ENCODE results near the gene PHYHD1. TPM values are rescaled to one million over a fixed set of nuclear protein-coding genes. Genes with fewer than 3 reads are reported as not detected.
"Not testable (repeated sequence)": the region's sequence is repeated elsewhere in the genome, so short reads cannot be mapped to it uniquely, and the experiment has no call there.

PHYHD1 gene
- total RNA-seq, 1 donor from 2014 or later, result 46.5 TPM

DNA sequence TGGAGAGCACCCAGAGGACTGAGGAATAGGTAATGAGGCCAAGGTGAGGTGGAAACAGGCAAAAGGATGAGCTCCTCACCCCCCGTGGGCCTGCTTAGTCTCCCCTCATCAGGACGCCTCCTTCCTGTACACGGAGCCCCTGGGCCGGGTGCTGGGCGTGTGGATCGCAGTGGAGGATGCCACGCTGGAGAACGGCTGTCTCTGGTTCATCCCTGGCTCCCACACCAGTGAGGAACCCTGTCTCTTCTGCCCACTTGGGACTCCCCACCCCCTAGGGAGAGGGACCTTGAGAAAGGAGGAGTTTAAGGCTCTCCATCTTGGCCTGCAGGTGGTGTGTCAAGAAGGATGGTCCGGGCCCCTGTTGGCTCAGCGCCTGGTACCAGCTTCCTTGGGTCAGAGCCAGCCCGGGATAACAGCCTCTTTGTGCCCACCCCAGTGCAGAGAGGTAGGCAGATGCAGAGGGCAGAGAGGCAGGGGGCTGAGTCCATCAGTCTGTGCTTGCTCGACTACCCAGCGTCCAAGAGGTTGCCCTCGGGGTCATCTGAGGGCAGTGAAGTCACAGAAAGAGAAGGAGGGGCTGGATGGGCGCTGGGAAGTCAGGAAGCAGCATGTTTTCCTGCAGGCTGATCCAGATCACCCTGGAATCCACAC lies 19.6 kb downstream of the PHYHD1 start:
- ATAC-seq, result peak; percentile 36
- peak overlapping the region; percentile 6 for H3K27ac ChIP-seq
- H3K4me1 ChIP-seq, result peaks cover 7% of the 10 kb centered on the region
- intact Hi-C loops (cut with DNase I), result no loop called here
- H3K27me3 ChIP-seq, result no peaks in the 10 kb centered on the region
- no peak overlapping the region for H3K4me3 ChIP-seq
- TF ChIP-seq, protein P1, sequence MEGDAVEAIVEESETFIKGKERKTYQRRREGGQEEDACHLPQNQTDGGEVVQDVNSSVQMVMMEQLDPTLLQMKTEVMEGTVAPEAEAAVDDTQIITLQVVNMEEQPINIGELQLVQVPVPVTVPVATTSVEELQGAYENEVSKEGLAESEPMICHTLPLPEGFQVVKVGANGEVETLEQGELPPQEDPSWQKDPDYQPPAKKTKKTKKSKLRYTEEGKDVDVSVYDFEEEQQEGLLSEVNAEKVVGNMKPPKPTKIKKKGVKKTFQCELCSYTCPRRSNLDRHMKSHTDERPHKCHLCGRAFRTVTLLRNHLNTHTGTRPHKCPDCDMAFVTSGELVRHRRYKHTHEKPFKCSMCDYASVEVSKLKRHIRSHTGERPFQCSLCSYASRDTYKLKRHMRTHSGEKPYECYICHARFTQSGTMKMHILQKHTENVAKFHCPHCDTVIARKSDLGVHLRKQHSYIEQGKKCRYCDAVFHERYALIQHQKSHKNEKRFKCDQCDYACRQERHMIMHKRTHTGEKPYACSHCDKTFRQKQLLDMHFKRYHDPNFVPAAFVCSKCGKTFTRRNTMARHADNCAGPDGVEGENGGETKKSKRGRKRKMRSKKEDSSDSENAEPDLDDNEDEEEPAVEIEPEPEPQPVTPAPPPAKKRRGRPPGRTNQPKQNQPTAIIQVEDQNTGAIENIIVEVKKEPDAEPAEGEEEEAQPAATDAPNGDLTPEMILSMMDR (IDR thresholded peaks at IDR 0.05), result no peak
- peak; percentile 32 for DNase-seq
- H3K36me3 ChIP-seq, result peaks cover under 1% of the 10 kb centered on the region
- H3K9me3 ChIP-seq, result no peaks in the 10 kb centered on the region

DNA sequence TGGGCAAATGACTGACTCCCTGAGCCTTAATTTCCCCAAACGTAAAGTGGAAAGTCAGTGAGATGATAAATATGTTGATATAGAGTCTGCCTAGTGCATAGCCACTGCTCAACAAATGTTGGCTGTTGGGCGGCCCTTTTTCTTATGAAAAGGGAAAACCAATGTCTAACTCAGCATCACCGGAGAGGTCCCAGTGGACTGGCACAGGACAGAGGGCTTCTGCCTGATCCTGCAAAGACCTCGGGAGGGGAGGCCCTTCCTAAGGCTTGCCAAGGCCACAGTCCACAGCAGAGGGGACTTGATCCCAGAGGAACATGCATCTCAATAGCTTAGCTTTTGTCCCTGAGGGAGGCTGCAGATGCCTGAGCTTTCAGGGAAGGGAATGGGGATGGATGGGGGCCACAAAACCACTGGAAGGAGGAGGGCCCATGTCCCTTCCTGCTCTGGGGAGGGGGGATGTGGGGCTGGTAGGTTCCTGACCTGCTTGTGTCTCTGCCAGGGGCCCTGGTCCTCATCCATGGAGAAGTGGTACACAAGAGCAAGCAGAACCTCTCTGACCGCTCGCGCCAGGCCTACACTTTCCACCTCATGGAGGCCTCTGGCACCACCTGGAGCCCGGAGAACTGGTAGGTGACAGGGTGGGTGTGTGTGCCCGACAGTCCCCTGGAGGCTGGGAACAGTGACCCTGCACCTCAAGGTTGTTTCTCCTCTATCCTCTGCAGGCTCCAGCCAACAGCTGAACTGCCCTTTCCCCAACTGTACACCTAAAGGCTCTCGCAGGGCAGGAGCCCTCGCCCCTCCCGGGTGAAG lies 20.4 kb downstream of the PHYHD1 start:
- DNase-seq (no peak), ATAC-seq (no peak)
- TF ChIP-seq, protein P1 (IDR thresholded peaks at IDR 0.05), result no peak
- intact Hi-C loops (cut with DNase I), result no loop called here
- Histone ChIP-seq H3K27me3 (no peaks in the 10 kb centered on the region), H3K36me3 (peaks cover 8% of the 10 kb centered on the region), H3K9me3 (no peaks in the 10 kb centered on the region), H3K4me3 (peak overlapping the region; percentile 6), H3K27ac (peak overlapping the region; percentile 58), H3K4me1 (peaks cover 10% of the 10 kb centered on the region)

DNA sequence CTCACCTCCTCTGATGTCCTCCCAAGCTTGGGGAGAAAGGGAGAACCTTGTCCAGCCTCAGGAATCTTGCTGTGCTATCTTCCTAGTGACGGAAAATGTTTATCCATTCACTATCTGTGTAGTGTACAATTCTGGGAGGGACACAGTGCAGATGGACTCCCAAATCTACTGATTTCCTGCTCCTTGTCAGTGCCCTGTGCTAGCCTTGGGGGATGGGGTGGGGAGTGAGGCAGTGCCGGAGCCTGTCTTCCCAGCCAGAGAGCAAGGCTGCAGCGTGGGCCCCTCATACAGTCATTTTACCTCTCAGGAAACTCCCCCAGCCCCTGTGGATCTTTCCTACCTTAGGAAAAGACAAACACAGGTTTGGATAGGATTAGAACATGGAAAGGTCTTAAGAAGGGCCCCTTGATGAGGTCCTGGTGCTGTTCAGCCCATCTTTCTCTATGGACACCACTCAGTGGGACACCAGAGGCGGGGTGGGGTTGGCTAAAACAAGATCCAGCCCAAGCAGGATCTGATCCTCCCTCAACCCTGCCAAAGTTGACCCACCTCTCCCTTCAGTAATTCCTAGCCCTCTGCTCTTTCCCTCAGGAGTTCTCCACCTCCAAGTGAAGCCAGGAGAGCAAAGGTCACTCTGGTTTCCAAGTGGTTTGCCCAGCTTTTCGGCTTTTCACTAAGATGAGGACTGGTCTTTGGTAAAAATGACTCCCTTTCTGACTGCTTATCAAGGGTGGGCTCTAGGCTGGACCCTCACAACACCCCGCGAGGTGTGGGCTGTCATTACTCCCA lies 23.2 kb downstream of the PHYHD1 start:
- peaks cover 9% of the 10 kb centered on the region for H3K36me3 ChIP-seq
- TF ChIP-seq, protein P1 (IDR thresholded peaks at IDR 0.05), result no peak
- peak; percentile 35 for DNase-seq
- peak overlapping the region; percentile 51 for H3K27ac ChIP-seq
- ATAC-seq, result no peak
- H3K4me3 ChIP-seq, result no peak overlapping the region
- H3K4me1 ChIP-seq, result peaks cover 26% of the 10 kb centered on the region
- H3K9me3 ChIP-seq, result no peaks in the 10 kb centered on the region
- H3K27me3 ChIP-seq, result no peaks in the 10 kb centered on the region
- intact Hi-C loops (cut with DNase I), result no loop called here

DNA sequence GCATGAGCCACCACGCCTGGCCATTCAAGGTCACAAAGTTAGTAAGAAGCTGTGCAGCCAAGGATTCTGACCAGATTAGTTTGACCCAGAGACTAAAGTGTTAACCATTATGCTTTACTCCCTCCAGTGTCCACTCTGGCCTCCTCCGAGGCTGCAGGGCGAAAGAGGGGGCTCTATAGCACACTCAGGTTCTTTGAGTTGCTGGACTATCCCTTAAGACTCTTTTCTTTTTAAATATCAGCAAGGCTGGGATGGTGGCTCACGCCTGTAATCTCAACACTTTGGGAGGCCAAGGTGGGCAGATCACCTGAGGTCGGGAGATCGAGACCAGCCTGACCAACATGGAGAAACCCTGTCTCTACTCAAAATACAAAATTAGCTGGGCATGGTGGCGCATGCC lies 24.2 kb downstream of the PHYHD1 start:
- Histone ChIP-seq H3K4me1 (peaks cover 26% of the 10 kb centered on the region), H3K36me3 (peaks cover 11% of the 10 kb centered on the region)
- H3K27me3 ChIP-seq; H3K4me3 ChIP-seq; H3K27ac ChIP-seq; H3K9me3 ChIP-seq; ATAC-seq; intact Hi-C loops (cut with DNase I): not testable (repeated sequence)
- peak; percentile 30 for DNase-seq

DNA sequence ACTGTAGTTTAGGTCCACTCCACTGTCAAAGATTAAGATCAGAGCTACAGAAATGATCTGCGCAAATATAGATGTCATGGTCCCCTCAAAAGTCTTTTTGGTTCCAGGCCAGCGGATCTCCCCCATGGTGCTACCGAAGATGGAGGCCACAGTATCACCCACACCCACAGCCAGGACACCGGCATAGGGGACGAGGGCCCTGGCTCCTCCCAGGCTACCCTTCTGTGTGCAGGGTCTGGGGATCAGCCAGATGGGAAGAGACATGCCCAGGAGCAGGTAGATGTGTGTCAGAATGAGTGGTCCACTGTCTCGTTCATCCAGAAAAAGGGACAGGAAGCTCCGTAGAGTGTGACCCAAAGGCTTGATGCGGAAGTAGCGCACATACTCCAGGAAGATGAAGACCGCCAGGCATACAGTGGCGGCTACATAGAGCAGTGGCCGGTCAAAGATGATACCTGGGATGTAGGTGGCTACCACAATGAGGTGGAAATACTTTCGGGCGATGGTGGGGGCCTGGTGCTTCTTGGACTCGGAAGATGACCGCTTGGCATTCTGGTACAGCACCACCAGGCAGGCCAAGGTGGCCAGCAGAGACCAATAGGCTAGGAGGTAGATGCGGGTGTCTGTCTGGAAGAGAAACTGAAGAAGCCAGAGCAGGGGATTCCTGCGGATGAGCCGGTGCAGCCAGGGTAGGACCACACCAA lies 25.2 kb downstream of the PHYHD1 start:
- no peak for ATAC-seq
- no peaks in the 10 kb centered on the region for H3K9me3 ChIP-seq
- H3K4me1 ChIP-seq, result peaks cover 26% of the 10 kb centered on the region
- intact Hi-C loops (cut with DNase I), result no loop called here
- TF ChIP-seq, protein P1 (IDR thresholded peaks at IDR 0.05), result no peak
- no peaks in the 10 kb centered on the region for H3K27me3 ChIP-seq
- H3K4me3 ChIP-seq, result peak overlapping the region; percentile 96
- H3K27ac ChIP-seq, result no peak overlapping the region
- DNase-seq, result peak; percentile 52
- peaks cover 20% of the 10 kb centered on the region for H3K36me3 ChIP-seq
